Measurements from ENCODE around the gene HIF3A. TPM values are rescaled to one million over a fixed set of nuclear protein-coding genes. Genes with fewer than 3 reads are reported as not detected.

Gene HIF3A
- total RNA-seq: 18.8 and 20.4 TPM in 2 replicates

GRCh38 chr19:46296722-46297461 lies at the start of gene HIF3A:
Gene HIF3A, plus strand, starts transcription at chr19:46297042. Its CDS starts 35 bp downstream, at chr19:46297077.

GRCh38 chr19:46346821-46347571 lies 50.2 kb downstream of the HIF3A start, which contains the start of gene PPP5C:
Gene PPP5C, plus strand, starts transcription at chr19:46347087. Its CDS starts 10 bp downstream, at chr19:46347097.

Other genes starting within 250 kb of the HIF3A start
- gene IGFL3, start 172.4 kb upstream of the HIF3A start, total RNA-seq: not detected in 2 replicates
- not detected in 2 replicates for gene IGFL2, start 148.8 kb upstream of the HIF3A start, total RNA-seq
- gene IGFL1, start 67.3 kb upstream of the HIF3A start, total RNA-seq: not detected in 2 replicates
- 74.5 and 74.6 TPM in 2 replicates for gene PPP5C, start 50.0 kb downstream of the HIF3A start, total RNA-seq
- 29.8 and 32.1 TPM in 2 replicates for gene CCDC8, start 116.5 kb downstream of the HIF3A start, total RNA-seq
- gene PNMA8C, start 131.9 kb downstream of the HIF3A start, total RNA-seq: not detected in 2 replicates
- gene PNMA8A, start 174.5 kb downstream of the HIF3A start, total RNA-seq: 0.36 and 1.5 TPM in 2 replicates
- gene PNMA8B, start 198.8 kb downstream of the HIF3A start, total RNA-seq: 0.97 and 1.3 TPM in 2 replicates